Progenitor cell of endocrine pancreas (in vitro differentiated cells): ENCODE data around the gene CUL4A. TPM values are rescaled to one million over a fixed set of nuclear protein-coding genes. Genes with fewer than 3 reads are reported as not detected.

Experiments used
- DNase-seq: peaks from one replicate; pipeline ENCODE4 v3.0.0; 2021; ENCODE audit warnings: low spot score; ENCODE audit not compliant: unreplicated experiment
- H3K27ac Mint-ChIP-seq: 2 replicates; pipeline ENCODE4 v1.8.0; 2021; ENCODE audit warnings: mild to moderate bottlenecking, moderate library complexity, mixed read lengths
- H3K27me3 Mint-ChIP-seq: 2 replicates; pipeline ENCODE4 v1.8.0; 2021; ENCODE audit warnings: mixed read lengths
- H3K36me3 Mint-ChIP-seq: 2 replicates; pipeline ENCODE4 v1.8.0; 2022; ENCODE audit warnings: mixed read lengths; ENCODE audit not compliant: insufficient read depth
- H3K4me1 Mint-ChIP-seq: 2 replicates; pipeline ENCODE4 v1.8.0; 2021; ENCODE audit warnings: low read depth, mixed read lengths
- H3K4me3 Mint-ChIP-seq: 2 replicates; pipeline ENCODE4 v1.8.0; 2021; ENCODE audit warnings: low read depth, mild to moderate bottlenecking, moderate library complexity, mixed read lengths
- H3K9me3 Mint-ChIP-seq: 2 replicates; pipeline ENCODE4 v1.8.0; 2021; ENCODE audit warnings: low read depth, mixed read lengths
- total RNA-seq: library from RNA; stranded (reverse); gene quantifications from 2 replicates; pipeline ENCODE4 v1.2.1, GENCODE V29; 2021
- TF ChIP-seq, protein P1 (sequence below): fragments of 200-600 bp; sonication (generic); IDR thresholded peaks from one replicate; pipeline ENCODE4 v1.5.0; 2021; ENCODE audit warnings: antibody characterized with exemption, mild to moderate bottlenecking; ENCODE audit not compliant: unreplicated experiment

Gene CUL4A
- total RNA-seq, 1 donor from 2014 or later = 77.1 TPM

DNA sequence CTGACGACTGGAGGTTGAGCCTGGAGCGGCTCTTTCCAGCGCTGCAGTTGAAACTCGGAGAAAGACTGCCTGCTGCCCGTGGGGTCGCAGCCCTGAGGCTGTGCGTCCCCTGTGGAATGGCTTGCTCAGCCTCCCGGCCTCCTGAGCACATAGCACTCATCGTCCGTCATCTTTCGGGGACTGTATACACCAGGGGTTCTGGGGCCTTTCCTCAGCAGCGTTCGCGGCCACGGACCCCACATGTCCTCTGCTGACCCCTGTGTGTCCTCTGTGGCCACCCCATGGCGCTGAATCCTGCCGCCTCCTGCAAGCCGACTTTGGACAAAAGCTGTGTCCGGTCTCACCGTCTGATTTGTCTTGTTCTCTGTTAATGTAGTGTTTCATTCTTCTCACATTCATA lies 20.4 kb downstream of the CUL4A start:
- no peaks in the 10 kb centered on the region for H3K4me1 Mint-ChIP-seq
- H3K36me3 Mint-ChIP-seq = peaks cover 20% of the 10 kb centered on the region

DNA sequence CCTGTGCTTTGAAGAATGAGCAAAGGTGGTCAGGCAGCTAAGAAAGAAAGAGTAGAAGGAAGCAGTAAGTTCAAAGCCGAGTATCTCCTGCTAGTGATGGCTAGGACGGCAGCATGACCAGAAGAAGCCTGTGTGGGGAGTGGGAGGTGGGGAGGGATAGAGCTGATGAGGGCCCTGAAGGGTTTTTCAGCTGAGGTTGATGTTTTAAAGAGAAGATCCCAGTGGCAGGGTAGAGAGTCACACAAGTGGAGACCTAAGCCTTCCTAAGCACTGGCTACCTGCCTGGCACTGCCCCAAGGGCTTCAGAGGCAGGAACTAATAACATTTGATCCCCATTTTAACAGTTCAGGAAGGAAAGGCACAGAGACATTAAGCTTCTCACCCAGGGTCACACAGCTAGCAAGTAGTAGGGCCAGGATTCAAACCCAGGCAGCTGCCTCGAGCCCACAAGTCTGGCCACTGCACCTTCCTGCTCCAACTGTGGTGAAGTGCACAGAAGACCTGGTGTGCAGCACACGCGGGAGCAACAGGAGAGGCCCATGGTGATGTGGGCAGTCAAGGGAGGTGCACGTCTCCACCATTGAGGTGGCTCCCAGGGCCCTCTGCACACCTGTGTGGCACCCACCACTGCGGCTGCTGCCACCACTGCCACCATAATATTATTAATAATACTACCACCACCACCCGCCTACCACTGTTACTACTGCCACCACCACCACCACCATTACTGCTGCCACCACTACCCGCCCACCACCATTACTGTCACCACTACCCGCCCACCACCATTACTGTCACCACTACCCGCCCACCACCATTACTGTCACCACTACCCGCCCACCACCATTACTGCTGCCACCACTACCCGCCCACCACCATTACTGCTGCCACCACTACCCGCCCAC lies 22.1 kb downstream of the CUL4A start:
- Mint-ChIP-seq H3K9me3 (no peaks in the 10 kb centered on the region), H3K27me3 (no peaks in the 10 kb centered on the region), H3K27ac (no peak overlapping the region), H3K36me3 (peaks cover 22% of the 10 kb centered on the region), H3K4me3 (no peak overlapping the region), H3K4me1 (no peaks in the 10 kb centered on the region)
- TF ChIP-seq, protein P1, sequence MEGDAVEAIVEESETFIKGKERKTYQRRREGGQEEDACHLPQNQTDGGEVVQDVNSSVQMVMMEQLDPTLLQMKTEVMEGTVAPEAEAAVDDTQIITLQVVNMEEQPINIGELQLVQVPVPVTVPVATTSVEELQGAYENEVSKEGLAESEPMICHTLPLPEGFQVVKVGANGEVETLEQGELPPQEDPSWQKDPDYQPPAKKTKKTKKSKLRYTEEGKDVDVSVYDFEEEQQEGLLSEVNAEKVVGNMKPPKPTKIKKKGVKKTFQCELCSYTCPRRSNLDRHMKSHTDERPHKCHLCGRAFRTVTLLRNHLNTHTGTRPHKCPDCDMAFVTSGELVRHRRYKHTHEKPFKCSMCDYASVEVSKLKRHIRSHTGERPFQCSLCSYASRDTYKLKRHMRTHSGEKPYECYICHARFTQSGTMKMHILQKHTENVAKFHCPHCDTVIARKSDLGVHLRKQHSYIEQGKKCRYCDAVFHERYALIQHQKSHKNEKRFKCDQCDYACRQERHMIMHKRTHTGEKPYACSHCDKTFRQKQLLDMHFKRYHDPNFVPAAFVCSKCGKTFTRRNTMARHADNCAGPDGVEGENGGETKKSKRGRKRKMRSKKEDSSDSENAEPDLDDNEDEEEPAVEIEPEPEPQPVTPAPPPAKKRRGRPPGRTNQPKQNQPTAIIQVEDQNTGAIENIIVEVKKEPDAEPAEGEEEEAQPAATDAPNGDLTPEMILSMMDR = no peak
- no peak for DNase-seq

More for the DNA sequence above, 20.4 kb downstream of the CUL4A start:
- Mint-ChIP-seq H3K9me3 (no peaks in the 10 kb centered on the region), H3K27me3 (no peaks in the 10 kb centered on the region), H3K27ac (peak overlapping the region; percentile 54), H3K4me3 (no peak overlapping the region)
- DNase-seq = no peak
- TF ChIP-seq, protein P1 = no peak

DNA sequence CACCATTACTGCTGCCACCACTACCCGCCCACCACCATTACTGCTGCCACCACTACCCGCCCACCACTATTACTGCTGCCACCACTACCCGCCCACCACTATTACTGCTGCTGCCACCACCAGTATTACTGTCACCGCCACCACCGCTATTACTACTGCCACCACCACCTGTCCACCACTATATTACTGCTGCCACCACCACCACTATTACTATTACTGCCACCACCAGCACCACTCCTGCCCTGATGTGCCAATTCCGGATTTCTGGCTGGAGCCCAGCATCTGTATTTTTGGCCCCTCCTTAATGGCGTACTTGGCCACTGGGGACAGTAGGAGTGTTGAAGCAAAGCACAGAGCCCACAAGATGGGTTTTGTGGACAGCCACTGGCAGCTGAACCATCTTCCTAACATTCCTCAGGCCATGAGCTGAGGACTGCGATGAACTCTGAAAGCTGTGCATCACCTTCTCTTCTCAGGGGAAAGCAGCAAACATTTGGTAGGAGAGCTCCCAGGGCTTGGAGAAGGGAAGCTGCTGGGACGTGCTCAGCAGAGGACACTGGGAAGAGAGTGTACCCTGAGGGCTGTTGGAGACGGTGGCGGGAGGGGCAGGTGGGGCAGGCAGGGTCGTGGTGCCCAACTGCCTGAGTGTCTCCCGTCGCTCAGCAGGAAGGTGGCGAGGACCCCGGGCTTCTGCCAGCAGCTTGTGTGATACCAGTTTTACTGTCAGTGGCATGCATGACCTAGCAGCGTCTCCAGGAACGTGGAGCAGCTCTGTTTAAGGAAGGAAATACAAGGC lies 23.0 kb downstream of the CUL4A start:
- no peaks in the 10 kb centered on the region for H3K27me3 Mint-ChIP-seq
- TF ChIP-seq, protein P1 = no peak
- no peak overlapping the region for H3K4me3 Mint-ChIP-seq
- H3K36me3 Mint-ChIP-seq = peaks cover 20% of the 10 kb centered on the region
- no peak overlapping the region for H3K27ac Mint-ChIP-seq
- H3K9me3 Mint-ChIP-seq = no peaks in the 10 kb centered on the region
- no peak for DNase-seq
- no peaks in the 10 kb centered on the region for H3K4me1 Mint-ChIP-seq

DNA sequence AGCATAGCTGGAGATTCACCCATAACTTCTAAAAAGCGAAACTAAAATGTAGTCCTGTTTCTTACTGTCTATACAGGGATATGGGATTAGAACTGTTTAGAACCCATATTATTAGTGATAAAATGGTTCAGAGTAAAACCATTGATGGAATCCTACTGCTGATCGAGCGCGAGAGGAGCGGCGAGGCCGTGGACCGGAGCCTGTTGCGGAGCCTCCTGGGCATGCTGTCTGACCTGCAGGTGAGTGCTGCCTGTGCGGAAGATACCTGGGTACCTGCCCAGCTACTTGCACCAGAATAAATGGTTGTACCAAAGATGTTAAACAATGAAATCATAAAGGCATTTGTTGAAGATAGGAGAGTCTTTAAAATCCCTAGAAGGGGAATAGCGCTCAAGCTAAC lies 23.7 kb downstream of the CUL4A start:
- TF ChIP-seq, protein P1 = no peak
- Mint-ChIP-seq H3K4me3 (no peak overlapping the region), H3K27ac (no peak overlapping the region), H3K36me3 (peaks cover 18% of the 10 kb centered on the region), H3K4me1 (no peaks in the 10 kb centered on the region), H3K27me3 (no peaks in the 10 kb centered on the region), H3K9me3 (no peaks in the 10 kb centered on the region)
- DNase-seq = no peak

DNA sequence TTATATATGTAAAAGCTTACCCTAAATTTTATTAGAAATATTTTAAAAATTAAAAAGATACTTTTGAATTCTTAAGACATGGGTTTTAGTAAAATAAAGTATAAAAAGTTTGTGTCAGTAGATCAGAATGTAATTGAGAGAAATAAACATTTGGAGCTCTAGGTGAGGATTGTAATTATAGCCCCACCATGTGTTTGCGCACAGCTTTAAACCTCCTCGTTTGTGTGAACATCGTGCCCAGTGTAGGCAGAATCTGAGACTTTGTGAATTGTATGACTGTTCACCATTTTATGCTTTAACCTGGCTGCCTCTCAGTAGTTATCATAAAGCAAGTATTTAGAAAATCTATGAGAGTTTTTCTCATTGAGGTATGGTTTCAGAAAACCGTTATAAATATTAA lies 29.1 kb downstream of the CUL4A start:
- H3K9me3 Mint-ChIP-seq = peaks cover 4% of the 10 kb centered on the region
- no peaks in the 10 kb centered on the region for H3K27me3 Mint-ChIP-seq
- TF ChIP-seq, protein P1 = no peak
- no peak overlapping the region for H3K27ac Mint-ChIP-seq
- DNase-seq = no peak
- no peak overlapping the region for H3K4me3 Mint-ChIP-seq
- peaks cover 18% of the 10 kb centered on the region for H3K36me3 Mint-ChIP-seq
- H3K4me1 Mint-ChIP-seq = peaks cover 6% of the 10 kb centered on the region
